ENCODE measurements around the gene PCYT1B.

The PCYT1B gene

DNA sequence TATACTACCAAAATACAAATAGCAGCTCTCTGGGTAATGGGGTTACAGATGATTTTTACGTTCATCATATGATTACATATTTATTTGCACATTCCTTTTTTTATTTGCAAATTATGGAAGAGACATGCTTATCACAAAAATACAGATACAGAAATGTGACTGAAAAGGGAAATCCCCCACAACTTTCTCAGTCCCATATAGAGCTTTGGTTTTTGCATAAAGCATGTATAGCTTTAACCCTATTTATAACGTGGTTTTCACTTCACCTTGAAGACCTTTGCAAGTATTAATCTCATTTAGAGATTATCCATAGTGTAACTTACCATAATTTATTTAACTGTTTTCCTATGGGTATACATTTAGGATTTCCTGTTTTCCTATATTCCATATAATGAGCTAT, 126.7 kb downstream of the PCYT1B start:
- DNase-seq, result no peak

GRCh38 chrX:24515447-24515846, 131.7 kb downstream of the PCYT1B start:
- DNase-seq, result no peak

DNA sequence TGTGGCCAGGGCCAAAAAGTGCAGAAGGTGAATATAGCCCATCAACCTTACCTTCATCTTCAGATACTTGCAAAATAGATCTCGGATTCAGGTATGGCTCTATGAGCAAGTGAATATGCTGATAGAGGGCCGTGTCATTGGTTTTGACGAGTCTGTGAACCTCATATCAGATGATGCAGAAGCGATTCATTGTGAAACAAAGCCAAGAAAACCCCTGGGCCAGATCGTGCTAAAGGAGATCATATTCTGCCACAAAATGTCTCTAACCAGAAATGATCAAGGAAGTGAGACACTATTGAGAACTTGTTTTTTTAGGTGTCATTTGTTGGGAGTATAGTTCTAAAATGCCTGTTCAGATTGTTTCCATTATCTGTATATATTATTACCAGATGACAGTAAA, 133.7 kb downstream of the PCYT1B start:
- DNase-seq, result no peak

DNA sequence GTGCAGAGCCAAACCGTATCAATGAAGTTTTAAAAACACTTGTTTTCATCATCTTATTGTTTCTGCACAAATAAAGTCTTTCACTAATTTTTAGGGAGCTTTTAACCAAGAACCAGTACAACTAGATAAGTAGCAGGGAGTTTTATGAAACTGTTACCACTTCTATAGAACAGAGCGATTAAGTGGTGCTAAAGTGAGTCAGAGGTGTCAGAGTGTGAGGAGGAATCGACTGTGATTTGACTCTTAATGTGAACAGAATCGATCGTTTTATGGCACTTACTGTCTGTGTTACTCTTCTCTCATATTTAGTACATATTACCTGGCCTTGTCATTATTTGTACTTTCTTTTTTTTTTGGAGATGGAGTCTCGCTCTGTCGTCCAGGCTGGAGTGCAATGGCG, 138.8 kb downstream of the PCYT1B start:
- DNase-seq, result no peak

All from CD4-positive, alpha-beta T cell treated with Interleukin-6 for 4 hours (primary cell).